Small intestine (tissue), 7 donors: ENCODE data around the gene GPR171. TPM values are rescaled to one million over a fixed set of nuclear protein-coding genes. Genes with fewer than 3 reads are reported as not detected.

Experiments used
- DNase-seq, 2 donors: peaks; one replicate each; pipeline versions ENCODE4 v3.0.0 to v3.0.0-alpha.2; 2013
- FAIRE-seq: peaks from 2 replicates; lab custom pipeline; 2012; peaks lifted over from hg19 to GRCh38; lab: Jason Lieb, UNC
- H3K27ac ChIP-seq, 3 donors: one replicate each; pipeline ENCODE4 v1.5.1; 2013; ENCODE audit warnings: low read length in 2 of 3, mild to moderate bottlenecking in 2 of 3, control low read depth in 1 of 3, inconsistent platforms in 1 of 3, low read depth in 1 of 3, moderate library complexity in 1 of 3
- H3K27me3 ChIP-seq, 3 donors: one replicate each; pipeline ENCODE4 v1.6.1; 2013; ENCODE audit warnings: low read length in 3 of 3, inconsistent platforms in 1 of 3; ENCODE audit not compliant: control insufficient read depth in 3 of 3, insufficient read depth in 3 of 3
- H3K36me3 ChIP-seq, 3 donors: one replicate each; pipeline ENCODE4 v1.6.1; 2013; ENCODE audit warnings: low read length in 3 of 3, inconsistent platforms in 1 of 3, low read depth in 1 of 3, mild to moderate bottlenecking in 1 of 3, moderate library complexity in 1 of 3; ENCODE audit not compliant: control insufficient read depth in 3 of 3, insufficient read depth in 2 of 3
- H3K4me1 ChIP-seq, 3 donors: one replicate each; pipeline ENCODE4 v1.6.1; 2013; ENCODE audit warnings: low read length in 2 of 3, inconsistent platforms in 1 of 3, low read depth in 1 of 3, mild to moderate bottlenecking in 1 of 3, moderate library complexity in 1 of 3; ENCODE audit not compliant: control insufficient read depth in 3 of 3, insufficient read depth in 2 of 3
- H3K4me3 ChIP-seq, 3 donors: one replicate each; pipeline ENCODE4 v1.5.1; 2013; ENCODE audit warnings: low read length in 3 of 3, control low read depth in 1 of 3, inconsistent platforms in 1 of 3, low read depth in 1 of 3, mild to moderate bottlenecking in 1 of 3, moderate library complexity in 1 of 3
- H3K9me3 ChIP-seq, 2 donors: one replicate each; pipeline ENCODE4 v1.6.1; 2013; ENCODE audit warnings: low read depth in 1 of 2, low read length in 1 of 2; ENCODE audit not compliant: control insufficient read depth in 2 of 2, insufficient read depth in 1 of 2
- WGBS, 3 donors: extraction: QIAGEN DNeasy Blood & Tissue Kit; methylation state at CpG; one replicate each; pipeline ENCODE4 v1.1.7; 2013; 5-methylcytosine and 5-hydroxymethylcytosine counted together
- polyA plus RNA-seq, 4 donors: library from polyadenylated mRNA; stranded (reverse) in 3 of 4; unstranded in 1 of 4; fragments of 200-250 nt in 3 of 4; fragments of 120-200 nt in 1 of 4; gene quantifications; one replicate each; pipeline versions ENCODE4 v1.2.1 to v1.2.3, GENCODE V29; 2013
- donor health status: healthy with polysubstance abuse.
- donor health status: control.
- donor health status: control.
- donor health status: Bipolar disorder and iron deficiency.
- donor health status: healthy.

Gene GPR171
- polyA plus RNA-seq, 4 donors: 1.6 to 3.5 (median 2.2) TPM

GRCh38 chr3:151168269-151169094 lies 34.5 kb downstream of the GPR171 start:
- no peak overlapping the region for H3K27ac ChIP-seq
- WGBS, 3 donors: 18 to 28% (median 19%) methylated on average over 7 of the region's 7 CpGs
- FAIRE-seq: no peak

GRCh38 chr3:151166161-151166560 lies 36.9 kb downstream of the GPR171 start:
- H3K4me1 ChIP-seq: no peaks in the 10 kb centered on the region
- H3K4me3 ChIP-seq: no peak overlapping the region
- H3K27me3 ChIP-seq: no peaks in the 10 kb centered on the region
- H3K36me3 ChIP-seq: peaks cover 0 to under 1% (median 0%) of the 10 kb centered on the region in 3 donors
- H3K27ac ChIP-seq: no peak overlapping the region
- WGBS, 3 donors: 71 to 90% (median 81%) methylated on average over 3 of the region's 3 CpGs
- FAIRE-seq (no peak), DNase-seq (no peak)
- H3K9me3 ChIP-seq: no peaks in the 10 kb centered on the region

More at GRCh38 chr3:151168269-151169094, 34.5 kb downstream of the GPR171 start:
- Histone ChIP-seq H3K36me3 (peaks cover 0 to 6% (median 0%) of the 10 kb centered on the region in 3 donors), H3K4me3 (no peak overlapping the region), H3K27me3 (no peaks in the 10 kb centered on the region), H3K9me3 (no peaks in the 10 kb centered on the region), H3K4me1 (no peaks in the 10 kb centered on the region)
- peak; percentile 75 to 78 for DNase-seq

- Histone ChIP-seq H3K4me3 (no peak overlapping the region), H3K36me3 (no peaks in the 10 kb centered on the region), H3K27me3 (no peaks in the 10 kb centered on the region), H3K9me3 (no peaks in the 10 kb centered on the region), H3K27ac (no peak overlapping the region), H3K4me1 (no peaks in the 10 kb centered on the region)
- DNase-seq (no peak), FAIRE-seq (no peak)
- WGBS, 3 donors: 86 to 92% (median 91%) methylated on average over 7 of the region's 7 CpGs
Measured at GRCh38 chr3:151165226-151165625, 37.8 kb downstream of the GPR171 start.

GRCh38 chr3:151159806-151160205 lies 43.2 kb downstream of the GPR171 start:
- WGBS, 3 donors: 82 to 91% (median 83%) methylated on average over 10 of the region's 10 CpGs
- Histone ChIP-seq H3K4me3 (no peak overlapping the region), H3K27ac (no peak overlapping the region), H3K27me3 (no peaks in the 10 kb centered on the region), H3K36me3 (peaks cover 0 to 3% (median 0%) of the 10 kb centered on the region in 3 donors), H3K9me3 (no peaks in the 10 kb centered on the region), H3K4me1 (no peaks in the 10 kb centered on the region)
- no peak for FAIRE-seq
- no peak for DNase-seq

- Histone ChIP-seq H3K27ac (no peak overlapping the region), H3K36me3 (peaks cover 0 to 3% (median 0%) of the 10 kb centered on the region in 3 donors), H3K4me1 (peaks cover 0 to 13% (median 0%) of the 10 kb centered on the region in 3 donors), H3K9me3 (no peaks in the 10 kb centered on the region), H3K4me3 (no peak overlapping the region), H3K27me3 (no peaks in the 10 kb centered on the region)
- 33 to 34% (median 34%) methylated on average over 3 of the region's 3 CpGs for WGBS, 3 donors
- FAIRE-seq (no peak), DNase-seq (peak; percentile 60 to 70)
Measured at GRCh38 chr3:151156618-151157216, 46.3 kb downstream of the GPR171 start.

- H3K27me3 ChIP-seq: no peaks in the 10 kb centered on the region
- peaks cover 0 to 3% (median 0%) of the 10 kb centered on the region in 3 donors for H3K36me3 ChIP-seq
- no peaks in the 10 kb centered on the region for H3K9me3 ChIP-seq
- WGBS, 3 donors: 77 to 78% (median 77%) methylated on average over 8 of the region's 8 CpGs
- H3K4me3 ChIP-seq: no peak overlapping the region
- no peak for FAIRE-seq
- peaks cover 0 to 22% (median 0%) of the 10 kb centered on the region in 3 donors for H3K4me1 ChIP-seq
- no peak for DNase-seq
- no peak overlapping the region for H3K27ac ChIP-seq
Measured at GRCh38 chr3:151155409-151156128, 47.4 kb downstream of the GPR171 start.

- WGBS, 3 donors: 91 to 92% (median 91%) methylated on average over 6 of the region's 6 CpGs
- H3K4me3 ChIP-seq: no peak overlapping the region
- DNase-seq: no peak
- no peaks in the 10 kb centered on the region for H3K9me3 ChIP-seq
- H3K27ac ChIP-seq: no peak overlapping the region
- FAIRE-seq: peak; percentile 10
- H3K4me1 ChIP-seq: peaks cover 0 to 31% (median 0%) of the 10 kb centered on the region in 3 donors
- H3K27me3 ChIP-seq: no peaks in the 10 kb centered on the region
- H3K36me3 ChIP-seq: no peaks in the 10 kb centered on the region
Measured at GRCh38 chr3:151154566-151154965, 48.5 kb downstream of the GPR171 start.

- FAIRE-seq: no peak
- DNase-seq: peak; percentile 71 to 73
- Histone ChIP-seq H3K4me1 (peaks cover 0 to 31% (median 0%) of the 10 kb centered on the region in 3 donors), H3K27me3 (no peaks in the 10 kb centered on the region), H3K36me3 (no peaks in the 10 kb centered on the region), H3K4me3 (no peak overlapping the region), H3K9me3 (no peaks in the 10 kb centered on the region), H3K27ac (peak overlapping the region in 1 of 3 donors; percentile 46)
- 66 to 81% (median 81%) methylated on average over 4 of the region's 4 CpGs for WGBS, 3 donors
Measured at GRCh38 chr3:151152455-151153079, 50.4 kb downstream of the GPR171 start.
